HCT116 (cell line): ENCODE data around the gene STIM1. TPM values are rescaled to one million over a fixed set of nuclear protein-coding genes. Genes with fewer than 3 reads are reported as not detected.

Experiments
- ATAC-seq: fragments of 200-7000 bp; cut with Tn5 transposase; 2 replicates; pipeline ENCODE4 v1.9.1; 2020; ENCODE audit warnings: mild to moderate bottlenecking, moderate library complexity
- BruUV-seq: library from RNA; stranded (reverse); fragments of 400-500 nt; replicated peaks from 2 replicates; lab custom pipeline; 2021; lab: Mats Ljungman, UMichigan
- CTCF ChIA-PET: fragments of 300-600 bp; sonication (Branson Sonifier 250); formaldehyde crosslinking; loops from one replicate; lab custom pipeline; 2021; ENCODE audit warnings: antibody characterized with exemption; lab: Charles Lee
- POLR2A ChIA-PET: fragments of 300-600, 350-600 bp; sonication (Branson Sonifier 250); formaldehyde crosslinking; loops from one replicate; lab custom pipeline; 2021; ENCODE audit warnings: antibody characterized with exemption; lab: Charles Lee
- RAD21 ChIA-PET, 2 experiments: fragments of 300-600 bp; sonication (Branson Sonifier 250); formaldehyde crosslinking; loops; one replicate each; lab custom pipeline; 2023; ENCODE audit warnings: low total read pairs in 2 of 2; ENCODE audit not compliant: uncharacterized antibody in 2 of 2, unreplicated experiment in 2 of 2, low non-redundant PET in 1 of 2; lab: Charles Lee
- DNase-seq: peaks from one replicate; pipeline ENCODE4 v3.0.0-alpha.2; 2010; ENCODE audit warnings: low read depth, low spot score
- H2AFZ ChIP-seq: fragments of 200-600 bp; shearing (Covaris generic), sonication (generic); 2 replicates; pipeline ENCODE4 v1.6.1; 2017; ENCODE audit warnings: low read depth, mixed run types, mixed read lengths, antibody characterized with exemption, low read length; ENCODE audit not compliant: poor library complexity, severe bottlenecking
- H3K27ac ChIP-seq: 2 replicates; pipeline ENCODE4 v1.5.1; 2012; ENCODE audit warnings: low read depth, low read length
- H3K27me3 ChIP-seq: fragments of 200-600 bp; sonication (generic); 2 replicates; pipeline ENCODE4 v1.6.1; 2016; ENCODE audit warnings: mixed run types, low read length, mixed read lengths; ENCODE audit not compliant: insufficient read depth
- H3K36me3 ChIP-seq, 2 experiments: fragments of 200-500 bp in 1 of 2; fragments of 200-600 bp in 1 of 2; sonication (Bioruptor generic) in 1 of 2; sonication (generic) in 1 of 2; 2 replicates each; pipeline versions ENCODE4 v1.5.1 to v1.6.1; 2014 to 2016; ENCODE audit warnings: low read length in 2 of 2, inconsistent platforms in 1 of 2, mixed read lengths in 1 of 2, mixed run types in 1 of 2; ENCODE audit not compliant: insufficient read depth in 2 of 2, control insufficient read depth in 1 of 2
- H3K4me1 ChIP-seq, 2 experiments: fragments of 200-600 bp in 1 of 2; sonication (generic) in 1 of 2; 2 replicates each; pipeline versions ENCODE4 v1.5.1 to v1.6.1; 2012 to 2017; ENCODE audit warnings: low read length in 2 of 2, inconsistent platforms in 1 of 2, mild to moderate bottlenecking in 1 of 2, mixed read lengths in 1 of 2, mixed run types in 1 of 2, moderate library complexity in 1 of 2; ENCODE audit not compliant: insufficient read depth in 2 of 2, control insufficient read depth in 1 of 2
- H3K4me2 ChIP-seq: fragments of 200-600 bp; sonication (generic); 2 replicates; pipeline ENCODE4 v1.6.1; 2017; ENCODE audit warnings: mixed run types, low read length, mixed read lengths
- H3K4me3 ChIP-seq, 2 experiments: fragments of 200-600 bp in 1 of 2; sonication (generic) in 1 of 2; replicated peaks in 1 of 2; 2 replicates each; pipeline ENCODE4 v1.5.1; 2011 to 2016; ENCODE audit warnings: low read length in 2 of 2, control low read depth in 1 of 2, low read depth in 1 of 2, mild to moderate bottlenecking in 1 of 2, mixed read lengths in 1 of 2, mixed run types in 1 of 2
- H3K79me2 ChIP-seq: fragments of 200-600 bp; sonication (generic); 2 replicates; pipeline ENCODE4 v1.6.1; 2017; ENCODE audit warnings: mild to moderate bottlenecking, mixed run types, low read length, moderate library complexity, mixed read lengths; ENCODE audit not compliant: insufficient read depth
- H3K9ac ChIP-seq: fragments of 200-600 bp; sonication (generic); 2 replicates; pipeline ENCODE4 v1.6.1; 2016; ENCODE audit warnings: low read length, mixed read lengths
- H3K9me2 ChIP-seq: fragments of 200-600 bp; sonication (generic), shearing (Covaris generic); 2 replicates; pipeline ENCODE4 v1.6.1; 2017; ENCODE audit warnings: mixed run types, mild to moderate bottlenecking, moderate library complexity; ENCODE audit not compliant: insufficient read depth
- H3K9me3 ChIP-seq, 2 experiments: fragments of 200-500 bp in 1 of 2; fragments of 200-600 bp in 1 of 2; sonication (Bioruptor generic) in 1 of 2; sonication (generic) in 1 of 2; 2 replicates each; pipeline ENCODE4 v1.6.1; 2014 to 2017; ENCODE audit warnings: low read length in 2 of 2, mixed read lengths in 2 of 2, inconsistent platforms in 1 of 2, low read depth in 1 of 2, mild to moderate bottlenecking in 1 of 2, mixed run types in 1 of 2, moderate library complexity in 1 of 2; ENCODE audit not compliant: control insufficient read depth in 1 of 2, insufficient read depth in 1 of 2
- H4K20me1 ChIP-seq: fragments of 200-600 bp; sonication (generic), shearing (Covaris generic); 2 replicates; pipeline ENCODE4 v1.6.1; 2017; ENCODE audit warnings: mixed run types, mild to moderate bottlenecking, moderate library complexity; ENCODE audit not compliant: insufficient read depth
- CBX3 ChIP-seq: IDR thresholded peaks from 2 replicates; pipeline ENCODE4 v1.6.1; 2012; ENCODE audit warnings: low read depth
- EGR1 ChIP-seq: IDR thresholded peaks from 2 replicates; pipeline ENCODE4 v1.6.1; 2012; ENCODE audit warnings: low read depth
- EZH2 ChIP-seq: fragments of 200-600 bp; sonication (generic); IDR thresholded peaks from 2 replicates; pipeline ENCODE4 v1.6.1; 2017; ENCODE audit warnings: antibody characterized with exemption, mixed run types
- JUND ChIP-seq: IDR thresholded peaks from 2 replicates; pipeline ENCODE4 v1.6.1; 2012
- POLR2A ChIP-seq: IDR thresholded peaks from 2 replicates; pipeline ENCODE4 v1.7.0; 2011; ENCODE audit warnings: borderline replicate concordance; ENCODE audit not compliant: insufficient read depth, insufficient read length; ENCODE audit errors: extremely low read depth
- POLR2AphosphoS5 ChIP-seq: IDR thresholded peaks from 2 replicates; pipeline ENCODE4 v1.6.1; 2011; ENCODE audit warnings: mild to moderate bottlenecking, low read depth, low read length, moderate library complexity
- RAD21 ChIP-seq: IDR thresholded peaks from 2 replicates; pipeline ENCODE4 v1.6.1; 2012; ENCODE audit warnings: low read depth, mild to moderate bottlenecking
- SIN3A ChIP-seq: IDR thresholded peaks from 2 replicates; pipeline ENCODE4 v1.6.1; 2012; ENCODE audit warnings: low read depth
- SP1 ChIP-seq: IDR thresholded peaks from 2 replicates; pipeline ENCODE4 v1.6.1; 2012; ENCODE audit warnings: low read depth
- SRF ChIP-seq: IDR thresholded peaks from 2 replicates; pipeline ENCODE4 v1.6.1; 2012; ENCODE audit warnings: low read depth
- YY1 ChIP-seq: IDR thresholded peaks from 2 replicates; pipeline ENCODE4 v1.6.1; 2011; ENCODE audit warnings: low read length, low read depth, moderate library complexity, mild to moderate bottlenecking; ENCODE audit not compliant: insufficient replicate concordance; ENCODE audit errors: extremely low read depth
- ZFX ChIP-seq: fragments of 450-650 bp; IDR thresholded peaks from 2 replicates; pipeline ENCODE4 v1.6.1; 2017
- ZNF274 ChIP-seq: fragments of 200-500 bp; sonication (Bioruptor generic); IDR thresholded peaks from 2 replicates; pipeline ENCODE4 v1.6.1; 2014; ENCODE audit warnings: mild to moderate bottlenecking, low read depth, low read length, inconsistent platforms
- intact Hi-C: fragments of 100-400 bp; cut with micrococcal nuclease; formaldehyde crosslinking; loops from 2 replicates; pipeline ENCODE4 v1.10.0; 2022
- total RNA-seq: library from RNA; stranded (reverse); gene quantifications from one replicate; pipeline ENCODE4 v1.2.1, GENCODE V29; 2021; ENCODE audit not compliant: unreplicated experiment
- TF ChIP-seq, protein P1 (sequence below): IDR thresholded peaks from 2 replicates; pipeline ENCODE4 v1.6.1; 2011; ENCODE audit warnings: mild to moderate bottlenecking, low read length, moderate library complexity; ENCODE audit not compliant: insufficient replicate concordance; ENCODE audit errors: extremely low read depth
- TF ChIP-seq, protein P2 (sequence below): IDR thresholded peaks from 2 replicates; pipeline ENCODE4 v1.6.1; 2012
- TF ChIP-seq, protein P3 (sequence below): IDR thresholded peaks from 2 replicates; pipeline ENCODE4 v1.6.1; 2012
- TF ChIP-seq, protein P4 (sequence below): IDR thresholded peaks from 2 replicates; pipeline ENCODE4 v1.6.1; 2012; ENCODE audit warnings: low read depth

The STIM1 gene
- total RNA-seq, 1 experiment from 2014 or later: 22.3 TPM

DNA sequence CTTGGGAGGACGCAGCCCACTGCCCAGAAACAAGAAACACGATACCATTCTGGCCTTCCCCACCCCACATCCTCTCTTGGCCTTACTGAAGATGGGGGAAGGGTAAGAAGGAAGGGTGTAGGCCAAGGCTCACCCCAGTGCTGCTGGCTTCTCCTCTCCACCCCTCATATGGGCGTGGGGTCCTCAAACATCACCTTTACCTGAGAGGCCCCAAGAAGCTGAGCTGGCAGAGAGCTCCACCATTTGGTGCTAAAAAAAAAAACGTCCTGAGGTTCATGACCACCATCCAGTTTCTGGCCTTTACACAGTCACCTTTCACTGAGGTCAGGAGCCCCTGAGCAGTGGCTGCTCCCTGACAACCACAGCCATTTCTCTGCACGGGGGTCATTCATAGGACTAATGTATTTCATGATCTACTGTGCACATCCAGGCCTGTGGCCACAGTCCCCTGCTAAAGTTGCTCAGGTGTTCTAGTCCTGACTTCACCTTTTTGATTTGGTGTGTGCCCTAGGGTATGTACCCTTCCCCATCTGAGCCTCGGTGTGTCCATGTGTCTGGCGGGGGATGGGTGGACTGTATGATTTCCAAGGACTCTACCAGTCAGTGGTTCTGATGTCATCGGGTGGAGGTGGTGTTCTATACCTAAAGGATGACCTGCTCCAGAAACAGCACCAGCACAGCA lies 29.9 kb upstream of the STIM1 start:
- peaks cover 0 to 5% of the 10 kb centered on the region in 2 experiments; a peak in 1 of 4 replicates for H3K4me1 ChIP-seq
- H4K20me1 ChIP-seq: no peaks in the 10 kb centered on the region
- ChIA-PET CTCF (interaction anchor here (1.0 to 2.9 kb wide), 3 partner anchors 16 to 29 kb away, joined by 4 to 10 read pairs (median 8); partner anchors contain the start of genes PGAP2, RHOG and STIM1), POLR2A (no interaction called here), RAD21 (no interaction called here)
- H3K4me2 ChIP-seq: no peak overlapping the region
- peaks cover 13% of the 10 kb centered on the region; the same call in 1 of the 2 replicates for H3K79me2 ChIP-seq
- TF ChIP-seq CBX3 (no peak), ZNF274 (no peak), YY1 (no peak), ZFX (no peak), EGR1 (no peak), SIN3A (no peak), POLR2A (no peak), RAD21 (no peak), JUND (no peak), SRF (no peak), SP1 (no peak), POLR2AphosphoS5 (no peak), EZH2 (no peak)
- TF ChIP-seq, protein P1, sequence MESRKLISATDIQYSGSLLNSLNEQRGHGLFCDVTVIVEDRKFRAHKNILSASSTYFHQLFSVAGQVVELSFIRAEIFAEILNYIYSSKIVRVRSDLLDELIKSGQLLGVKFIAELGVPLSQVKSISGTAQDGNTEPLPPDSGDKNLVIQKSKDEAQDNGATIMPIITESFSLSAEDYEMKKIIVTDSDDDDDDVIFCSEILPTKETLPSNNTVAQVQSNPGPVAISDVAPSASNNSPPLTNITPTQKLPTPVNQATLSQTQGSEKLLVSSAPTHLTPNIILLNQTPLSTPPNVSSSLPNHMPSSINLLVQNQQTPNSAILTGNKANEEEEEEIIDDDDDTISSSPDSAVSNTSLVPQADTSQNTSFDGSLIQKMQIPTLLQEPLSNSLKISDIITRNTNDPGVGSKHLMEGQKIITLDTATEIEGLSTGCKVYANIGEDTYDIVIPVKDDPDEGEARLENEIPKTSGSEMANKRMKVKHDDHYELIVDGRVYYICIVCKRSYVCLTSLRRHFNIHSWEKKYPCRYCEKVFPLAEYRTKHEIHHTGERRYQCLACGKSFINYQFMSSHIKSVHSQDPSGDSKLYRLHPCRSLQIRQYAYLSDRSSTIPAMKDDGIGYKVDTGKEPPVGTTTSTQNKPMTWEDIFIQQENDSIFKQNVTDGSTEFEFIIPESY: no peak
- TF ChIP-seq, protein P2, sequence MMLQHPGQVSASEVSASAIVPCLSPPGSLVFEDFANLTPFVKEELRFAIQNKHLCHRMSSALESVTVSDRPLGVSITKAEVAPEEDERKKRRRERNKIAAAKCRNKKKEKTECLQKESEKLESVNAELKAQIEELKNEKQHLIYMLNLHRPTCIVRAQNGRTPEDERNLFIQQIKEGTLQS: no peak
- TF ChIP-seq, protein P3, sequence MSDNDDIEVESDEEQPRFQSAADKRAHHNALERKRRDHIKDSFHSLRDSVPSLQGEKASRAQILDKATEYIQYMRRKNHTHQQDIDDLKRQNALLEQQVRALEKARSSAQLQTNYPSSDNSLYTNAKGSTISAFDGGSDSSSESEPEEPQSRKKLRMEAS: no peak
- TF ChIP-seq, protein P4, sequence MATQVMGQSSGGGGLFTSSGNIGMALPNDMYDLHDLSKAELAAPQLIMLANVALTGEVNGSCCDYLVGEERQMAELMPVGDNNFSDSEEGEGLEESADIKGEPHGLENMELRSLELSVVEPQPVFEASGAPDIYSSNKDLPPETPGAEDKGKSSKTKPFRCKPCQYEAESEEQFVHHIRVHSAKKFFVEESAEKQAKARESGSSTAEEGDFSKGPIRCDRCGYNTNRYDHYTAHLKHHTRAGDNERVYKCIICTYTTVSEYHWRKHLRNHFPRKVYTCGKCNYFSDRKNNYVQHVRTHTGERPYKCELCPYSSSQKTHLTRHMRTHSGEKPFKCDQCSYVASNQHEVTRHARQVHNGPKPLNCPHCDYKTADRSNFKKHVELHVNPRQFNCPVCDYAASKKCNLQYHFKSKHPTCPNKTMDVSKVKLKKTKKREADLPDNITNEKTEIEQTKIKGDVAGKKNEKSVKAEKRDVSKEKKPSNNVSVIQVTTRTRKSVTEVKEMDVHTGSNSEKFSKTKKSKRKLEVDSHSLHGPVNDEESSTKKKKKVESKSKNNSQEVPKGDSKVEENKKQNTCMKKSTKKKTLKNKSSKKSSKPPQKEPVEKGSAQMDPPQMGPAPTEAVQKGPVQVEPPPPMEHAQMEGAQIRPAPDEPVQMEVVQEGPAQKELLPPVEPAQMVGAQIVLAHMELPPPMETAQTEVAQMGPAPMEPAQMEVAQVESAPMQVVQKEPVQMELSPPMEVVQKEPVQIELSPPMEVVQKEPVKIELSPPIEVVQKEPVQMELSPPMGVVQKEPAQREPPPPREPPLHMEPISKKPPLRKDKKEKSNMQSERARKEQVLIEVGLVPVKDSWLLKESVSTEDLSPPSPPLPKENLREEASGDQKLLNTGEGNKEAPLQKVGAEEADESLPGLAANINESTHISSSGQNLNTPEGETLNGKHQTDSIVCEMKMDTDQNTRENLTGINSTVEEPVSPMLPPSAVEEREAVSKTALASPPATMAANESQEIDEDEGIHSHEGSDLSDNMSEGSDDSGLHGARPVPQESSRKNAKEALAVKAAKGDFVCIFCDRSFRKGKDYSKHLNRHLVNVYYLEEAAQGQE: no peak
- no peak overlapping the region for H2AFZ ChIP-seq
- H3K27me3 ChIP-seq: no peaks in the 10 kb centered on the region
- no peak for ATAC-seq
- no peak overlapping the region for H3K4me3 ChIP-seq
- H3K36me3 ChIP-seq: peaks cover 13 to 21% of the 10 kb centered on the region in 2 experiments; a peak in 3 of 4 replicates
- BruUV-seq: no TSS peak
- no peak for DNase-seq
- no peaks in the 10 kb centered on the region for H3K9me3 ChIP-seq
- H3K9ac ChIP-seq: no peak overlapping the region
- intact Hi-C loops: no loop called here
- H3K9me2 ChIP-seq: no peaks in the 10 kb centered on the region
- no peak overlapping the region for H3K27ac ChIP-seq
